IMR-90 (cell line): ENCODE data around the gene ABL1. TPM values are rescaled to one million over a fixed set of nuclear protein-coding genes. Genes with fewer than 3 reads are reported as not detected.

Source experiments
- ATAC-seq: fragments of 200-7000 bp; cut with Tn5 transposase; 2 replicates; pipeline ENCODE4 v1.9.1; 2020; ENCODE audit warnings: low read depth, mild to moderate bottlenecking, moderate library complexity
- BruUV-seq: library from RNA; stranded (reverse); fragments of 400-500 nt; replicated peaks from 2 replicates; lab custom pipeline; 2021; lab: Mats Ljungman, UMichigan
- CTCF ChIA-PET: fragments of 300-600 bp; formaldehyde crosslinking; extraction: SDS; loops from one replicate; lab custom pipeline; 2021; ENCODE audit warnings: antibody characterized with exemption; lab: Yijun Ruan, JAX
- POLR2A ChIA-PET: fragments of 300-600 bp; sonication (Branson Sonifier 250); formaldehyde crosslinking; loops from one replicate; lab custom pipeline; 2022; ENCODE audit warnings: antibody characterized with exemption; ENCODE audit not compliant: unreplicated experiment; lab: Charles Lee
- DNase-seq: peaks from one replicate; pipeline ENCODE4 v3.0.0; 2013
- H2AFZ ChIP-seq: replicated peaks from 2 replicates; pipeline ENCODE3; 2013; ENCODE audit warnings: low read length, mild to moderate bottlenecking; ENCODE audit not compliant: poor library complexity
- H2AK5ac ChIP-seq: 2 replicates; pipeline ENCODE4 v1.6.1; 2013; ENCODE audit warnings: low read depth, low read length, inconsistent platforms
- H2AK9ac ChIP-seq: replicated peaks from 2 replicates; pipeline ENCODE3; 2013; ENCODE audit warnings: mild to moderate bottlenecking, low read depth, low read length, moderate library complexity; ENCODE audit not compliant: poor library complexity
- H2BK120ac ChIP-seq: 2 replicates; pipeline ENCODE4 v1.6.1; 2013; ENCODE audit warnings: low read depth, low read length, inconsistent platforms
- H2BK15ac ChIP-seq: 3 replicates; pipeline ENCODE4 v1.6.1; 2013; ENCODE audit warnings: low read depth, low read length, inconsistent platforms
- H2BK20ac ChIP-seq: 2 replicates; pipeline ENCODE4 v1.6.1; 2013; ENCODE audit warnings: low read depth, mild to moderate bottlenecking, inconsistent platforms, low read length, moderate library complexity
- H2BK5ac ChIP-seq: 2 replicates; pipeline ENCODE4 v1.6.1; 2013; ENCODE audit warnings: mild to moderate bottlenecking, low read depth, low read length, inconsistent platforms; ENCODE audit not compliant: poor library complexity, severe bottlenecking
- H3K14ac ChIP-seq: replicated peaks from 2 replicates; pipeline ENCODE4 v1.6.1; 2013; ENCODE audit warnings: low read depth, low read length, inconsistent platforms
- H3K18ac ChIP-seq: 2 replicates; pipeline ENCODE4 v1.6.1; 2013; ENCODE audit warnings: low read depth, low read length, control low read depth
- H3K23ac ChIP-seq: 2 replicates; pipeline ENCODE4 v1.6.1; 2013; ENCODE audit warnings: low read depth, low read length, inconsistent platforms
- H3K27ac ChIP-seq: 2 replicates; pipeline ENCODE4 v1.5.1; 2013; ENCODE audit warnings: mild to moderate bottlenecking, control low read depth, low read length; ENCODE audit not compliant: insufficient read depth
- H3K27me3 ChIP-seq: 2 replicates; pipeline ENCODE4 v1.6.1; 2013; ENCODE audit warnings: low read length; ENCODE audit not compliant: control insufficient read depth, insufficient read depth
- H3K36me3 ChIP-seq: 2 replicates; pipeline ENCODE4 v1.6.1; 2013; ENCODE audit warnings: low read length, mixed read lengths; ENCODE audit not compliant: control insufficient read depth, insufficient read depth
- H3K4ac ChIP-seq: 2 replicates; pipeline ENCODE4 v1.6.1; 2013; ENCODE audit warnings: low read depth, low read length, inconsistent platforms
- H3K4me1 ChIP-seq: 2 replicates; pipeline ENCODE4 v1.6.1; 2013; ENCODE audit warnings: low read length, mixed read lengths; ENCODE audit not compliant: control insufficient read depth, insufficient read depth
- H3K4me2 ChIP-seq: 2 replicates; pipeline ENCODE4 v1.6.1; 2013; ENCODE audit warnings: low read depth, mild to moderate bottlenecking, control low read depth, low read length, moderate library complexity
- H3K4me3 ChIP-seq: 2 replicates; pipeline ENCODE4 v1.5.1; 2013; ENCODE audit warnings: low read depth, mild to moderate bottlenecking, control low read depth, low read length, moderate library complexity; ENCODE audit not compliant: insufficient read depth
- H3K56ac ChIP-seq: 2 replicates; pipeline ENCODE4 v1.6.1; 2013; ENCODE audit warnings: low read length, inconsistent platforms; ENCODE audit not compliant: insufficient read depth; ENCODE audit errors: extremely low read depth
- H3K79me1 ChIP-seq, 2 experiments: 2 replicates each; pipeline ENCODE4 v1.6.1; 2013; ENCODE audit warnings: low read length in 2 of 2, inconsistent platforms in 1 of 2, low read depth in 1 of 2
- H3K9ac ChIP-seq: 2 replicates; pipeline ENCODE4 v1.6.1; 2013; ENCODE audit warnings: low read depth, low read length, control low read depth
- H3K9me1 ChIP-seq: 2 replicates; pipeline ENCODE4 v1.6.1; 2013; ENCODE audit warnings: low read length, inconsistent platforms; ENCODE audit not compliant: insufficient read depth
- H3K9me3 ChIP-seq: 2 replicates; pipeline ENCODE4 v1.6.1; 2013; ENCODE audit warnings: low read length; ENCODE audit not compliant: control insufficient read depth, insufficient read depth
- H4K20me1 ChIP-seq: 2 replicates; pipeline ENCODE4 v1.6.1; 2013; ENCODE audit warnings: low read length, inconsistent platforms; ENCODE audit not compliant: insufficient read depth
- H4K5ac ChIP-seq: 2 replicates; pipeline ENCODE4 v1.6.1; 2013; ENCODE audit warnings: mild to moderate bottlenecking, low read depth, low read length, control low read depth
- H4K8ac ChIP-seq, 2 experiments: 2 replicates each; pipeline ENCODE4 v1.6.1; 2013; ENCODE audit warnings: low read depth in 2 of 2, low read length in 2 of 2, control low read depth in 1 of 2, inconsistent platforms in 1 of 2
- H4K91ac ChIP-seq: 2 replicates; pipeline ENCODE4 v1.6.1; 2013; ENCODE audit warnings: low read depth, low read length, inconsistent platforms; ENCODE audit not compliant: insufficient read depth
- BHLHE40 ChIP-seq: fragments of 150-350 bp; IDR thresholded peaks from 2 replicates; pipeline ENCODE4 v1.6.1; 2016; ENCODE audit warnings: mild to moderate bottlenecking, low read depth, low read length
- CEBPB ChIP-seq: IDR thresholded peaks from 2 replicates; pipeline ENCODE4 v1.6.1; 2012; ENCODE audit warnings: low read depth, low read length, improper control_type of control experiment
- FOS ChIP-seq: fragments of 150-350 bp; IDR thresholded peaks from 2 replicates; pipeline ENCODE4 v1.6.1; 2016; ENCODE audit warnings: low read depth, low read length
- MAFK ChIP-seq: IDR thresholded peaks from 2 replicates; pipeline ENCODE4 v1.6.1; 2012; ENCODE audit warnings: low read depth, low read length, improper control_type of control experiment
- MAZ ChIP-seq: IDR thresholded peaks from 2 replicates; pipeline ENCODE4 v1.6.1; 2012; ENCODE audit warnings: low read depth, mild to moderate bottlenecking, low read length, improper control_type of control experiment, moderate library complexity, borderline replicate concordance
- MXI1 ChIP-seq: IDR thresholded peaks from 2 replicates; pipeline ENCODE4 v1.6.1; 2012; ENCODE audit warnings: low read depth, mild to moderate bottlenecking, low read length, moderate library complexity, borderline replicate concordance
- NFE2L2 ChIP-seq: fragments of 150-350 bp; IDR thresholded peaks from 2 replicates; pipeline ENCODE4 v1.6.1; 2016; ENCODE audit warnings: low read depth, mild to moderate bottlenecking, low read length
- POLR2A ChIP-seq: IDR thresholded peaks from 2 replicates; pipeline ENCODE4 v1.6.1; 2012; ENCODE audit warnings: mild to moderate bottlenecking, low read depth, low read length
- RAD21 ChIP-seq: IDR thresholded peaks from 2 replicates; pipeline ENCODE4 v1.6.1; 2012; ENCODE audit warnings: low read length, improper control_type of control experiment
- RCOR1 ChIP-seq: IDR thresholded peaks from 2 replicates; pipeline ENCODE4 v1.6.1; 2012; ENCODE audit warnings: mild to moderate bottlenecking, low read length, improper control_type of control experiment; ENCODE audit not compliant: insufficient replicate concordance
- WGBS, 2 experiments: methylation state at CpG; one replicate each; pipeline versions ENCODE4 v1.1.5 to v1.1.7; 2013; ENCODE audit warnings: missing lambda C conversion rate in 2 of 2; ENCODE audit not compliant: insufficient read length in 1 of 2; ENCODE audit errors: extremely low coverage in 2 of 2; 5-methylcytosine and 5-hydroxymethylcytosine counted together
- dilution Hi-C: fragments of 300-500 bp; cut with HindIII; formaldehyde crosslinking; loops from one replicate; pipeline ENCODE4 v1.14.3; 2018; ENCODE audit warnings: low sequenced_read_pairs; ENCODE audit not compliant: unreplicated experiment
- in situ Hi-C: fragments of 300-500 bp; cut with MboI; formaldehyde crosslinking; loops from 3 replicates; pipeline ENCODE4 v1.14.3; 2019; ENCODE audit warnings: low sequenced_read_pairs, inconsistent platforms, mixed read lengths
- intact Hi-C: fragments of 100-400 bp; cut with micrococcal nuclease; formaldehyde crosslinking; loops from 2 replicates; pipeline ENCODE4 v1.10.0; 2022
- polyA plus RNA-seq, 3 experiments: library from polyadenylated mRNA; depleted of rRNA; stranded (reverse); fragments of >200 nt; gene quantifications; 2 replicates each; pipeline ENCODE4 v1.2.3, GENCODE V29; 2012; ENCODE audit warnings: low replicate concordance in 1 of 3
- total RNA-seq: library from RNA; depleted of rRNA; stranded (reverse); fragments of >200 nt; gene quantifications from 2 replicates; pipeline ENCODE4 v1.2.3, GENCODE V29; 2012
- TF ChIP-seq, protein P1 (sequence below): fragments of 150-350 bp; IDR thresholded peaks from 2 replicates; pipeline ENCODE4 v1.6.1; 2016; ENCODE audit warnings: low read depth, mild to moderate bottlenecking, low read length, moderate library complexity, borderline replicate concordance

The ABL1 gene
- total and polyA plus RNA-seq, 2 of the 4 experiments (the other 2 are of a cell fraction) = 33.7 to 49.1 TPM

GRCh38 chr9:130865921-130866320, 30.9 kb downstream of the ABL1 start:
- Histone ChIP-seq H4K20me1 (peaks cover 74% of the 10 kb centered on the region), H3K9me3 (no peaks in the 10 kb centered on the region), H2AK5ac (no peak overlapping the region), H3K4me3 (no peak overlapping the region), H3K9me1 (peaks cover 5% of the 10 kb centered on the region; the same call in 1 of the 2 replicates), H2BK120ac (no peak overlapping the region), H4K91ac (no peak overlapping the region), H3K18ac (no peak overlapping the region), H2BK20ac (no peak overlapping the region), H3K56ac (no peak overlapping the region), H3K27me3 (no peaks in the 10 kb centered on the region), H3K36me3 (peaks cover 43% of the 10 kb centered on the region), H3K14ac (no peak overlapping the region), H3K4me1 (peaks cover 10% of the 10 kb centered on the region), H3K4ac (no peak overlapping the region), H4K5ac (no peak overlapping the region), H2BK5ac (no peak overlapping the region), H3K23ac (no peak overlapping the region), H2AK9ac (no peak overlapping the region), H3K4me2 (no peak overlapping the region), H4K8ac (no peak overlapping the region), H3K79me1 (peaks cover 40 to 94% of the 10 kb centered on the region in 2 experiments), H3K9ac (no peak overlapping the region), H2BK15ac (no peak overlapping the region), H3K27ac (no peak overlapping the region), H2AFZ (no peak overlapping the region)
- dilution Hi-C loops = no loop called here
- no TSS peak for BruUV-seq
- no peak for DNase-seq
- WGBS, 2 experiments = no CpG with 5 or more reads among the region's 3 CpGs
- in situ Hi-C loops = no loop called here
- TF ChIP-seq FOS (no peak), POLR2A (no peak), RAD21 (no peak), BHLHE40 (no peak), NFE2L2 (no peak), MAZ (no peak), RCOR1 (no peak), MXI1 (no peak), CEBPB (no peak), MAFK (no peak)
- TF ChIP-seq, protein P1, sequence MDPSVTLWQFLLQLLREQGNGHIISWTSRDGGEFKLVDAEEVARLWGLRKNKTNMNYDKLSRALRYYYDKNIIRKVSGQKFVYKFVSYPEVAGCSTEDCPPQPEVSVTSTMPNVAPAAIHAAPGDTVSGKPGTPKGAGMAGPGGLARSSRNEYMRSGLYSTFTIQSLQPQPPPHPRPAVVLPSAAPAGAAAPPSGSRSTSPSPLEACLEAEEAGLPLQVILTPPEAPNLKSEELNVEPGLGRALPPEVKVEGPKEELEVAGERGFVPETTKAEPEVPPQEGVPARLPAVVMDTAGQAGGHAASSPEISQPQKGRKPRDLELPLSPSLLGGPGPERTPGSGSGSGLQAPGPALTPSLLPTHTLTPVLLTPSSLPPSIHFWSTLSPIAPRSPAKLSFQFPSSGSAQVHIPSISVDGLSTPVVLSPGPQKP = no peak
- ATAC-seq = no peak
- intact Hi-C loops = loop anchor here (1.0 kb wide), 2 partner anchors 132 to 154 kb away; no protein-coding TSS in a partner anchor
- ChIA-PET CTCF (interaction anchor here (1.1 to 2.5 kb wide), 8 partner anchors 109 to 180 kb away, joined by 3 to 12 read pairs (median 6); no protein-coding TSS in a partner anchor), POLR2A (interaction anchor here (0.6 kb wide), 2 partner anchors 87 to 102 kb away, joined by 4 to 12 read pairs; no protein-coding TSS in a partner anchor)
